Kidney (tissue), 14 donors: ENCODE results near the gene GCNA. TPM values are rescaled to one million over a fixed set of nuclear protein-coding genes. Genes with fewer than 3 reads are reported as not detected.

Experiments used
- DNase-seq, 5 donors: peaks; one replicate each; pipeline ENCODE4 v3.0.0-alpha.2; 2013 to 2020
- FAIRE-seq: peaks from 2 replicates; lab custom pipeline; 2012; peaks lifted over from hg19 to GRCh38; lab: Jason Lieb, UNC
- H3K27ac ChIP-seq, 2 donors: one replicate each; pipeline ENCODE4 v1.7.0; 2013; ENCODE audit warnings: low read depth in 2 of 2, low read length in 2 of 2, inconsistent platforms in 1 of 2
- H3K27me3 ChIP-seq: one replicate; pipeline ENCODE4 v1.7.1; 2013; ENCODE audit warnings: low read length, inconsistent platforms; ENCODE audit not compliant: control insufficient read depth, insufficient read depth
- H3K36me3 ChIP-seq, 3 donors: one replicate each; pipeline versions ENCODE4 v1.7.0 to v1.7.1; 2013; ENCODE audit warnings: low read length in 3 of 3, control low read depth in 1 of 3, inconsistent platforms in 1 of 3; ENCODE audit not compliant: insufficient read depth in 3 of 3, control insufficient read depth in 2 of 3
- H3K4me1 ChIP-seq, 3 donors: one replicate each; pipeline versions ENCODE4 v1.7.0 to v1.7.1; 2013; ENCODE audit warnings: low read length in 3 of 3, inconsistent platforms in 1 of 3, low read depth in 1 of 3; ENCODE audit not compliant: control insufficient read depth in 2 of 3, insufficient read depth in 2 of 3
- H3K4me3 ChIP-seq, 3 donors: one replicate each; pipeline versions ENCODE4 v1.7.0 to v1.8.1; 2013; ENCODE audit warnings: low read length in 3 of 3, control low read depth in 1 of 3, inconsistent platforms in 1 of 3
- H3K9ac ChIP-seq, 3 donors: one replicate each; pipeline versions ENCODE4 v1.7.0 to v1.7.1; 2013; ENCODE audit warnings: low read length in 3 of 3, control low read depth in 1 of 3, inconsistent platforms in 1 of 3
- H3K9me3 ChIP-seq, 3 donors: one replicate each; pipeline versions ENCODE4 v1.7.0 to v1.7.1; 2013; ENCODE audit warnings: low read length in 3 of 3, control low read depth in 1 of 3, inconsistent platforms in 1 of 3; ENCODE audit not compliant: control insufficient read depth in 2 of 3, insufficient read depth in 1 of 3
- intact Hi-C: fragments of 100-400 bp; cut with DNase I; formaldehyde crosslinking; loops from one replicate; pipeline ENCODE4 v1.11.1; 2022
- polyA plus RNA-seq: library from polyadenylated mRNA; stranded (reverse); fragments of 350-450 nt; fragmentation: Illumina TruSeq; extraction: RNeasy Lipid Tissue Mini Kit (QIAGEN cat#74804); gene quantifications from one replicate; pipeline ENCODE4 v1.2.3, GENCODE V29; 2014; ENCODE audit warnings: low read depth, low replicate concordance; ENCODE audit not compliant: insufficient read depth
- total RNA-seq: library from RNA; stranded (reverse); fragmentation: NEBNext Ultra II Directional; extraction: Animal tissue kit (Norgen Biotek cat#: 25700); gene quantifications from one replicate; pipeline ENCODE4 v1.2.1, GENCODE V29; 2021
- TF ChIP-seq, protein P1 (sequence below): IDR thresholded peaks from 3 replicates; pipeline ENCODE4 v1.5.1; 2012; ENCODE audit warnings: mild to moderate bottlenecking, moderate library complexity, borderline replicate concordance; ENCODE audit not compliant: insufficient read depth; ENCODE audit errors: extremely low read depth
- donor health status: control.
- donor health status: control.
- donor health status: control.
- donor health status: control.
- donor health status: control.
- donor health status: DM: yes; HTN: yes; CAD: no.
- donor health status: Normal renal cell carcinoma (clear cell type).

Gene GCNA
- total and polyA plus RNA-seq, 2 donors from 2014 or later, result 1.6 to 2.7 TPM

DNA sequence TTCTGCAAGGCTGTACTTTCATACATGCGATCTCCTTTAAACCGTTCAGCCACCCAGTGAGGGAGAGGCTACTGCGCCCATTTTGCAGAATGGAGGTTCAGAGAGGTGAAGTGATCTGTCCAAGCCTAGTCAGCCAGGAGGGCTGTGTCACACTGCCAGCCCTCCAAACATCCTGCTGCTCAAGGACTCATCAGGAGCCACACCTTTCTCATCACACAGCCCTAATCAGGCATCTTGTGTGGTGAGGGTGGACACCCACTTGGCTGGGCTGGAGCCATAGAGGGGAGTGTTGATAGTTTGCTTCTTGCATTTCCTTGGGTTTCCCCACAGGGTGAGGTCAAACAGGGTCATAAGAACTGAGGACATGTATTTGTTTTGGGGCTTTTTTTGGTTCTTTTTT lies 45.5 kb downstream of the GCNA start:
- no peaks in the 10 kb centered on the region for H3K9me3 ChIP-seq
- H3K9ac ChIP-seq, result no peak overlapping the region
- H3K4me3 ChIP-seq, result no peak overlapping the region
- peak overlapping the region in 1 of 2 donors; percentile 23 for H3K27ac ChIP-seq
- DNase-seq (no peak), FAIRE-seq (no peak)
- TF ChIP-seq, protein P1, sequence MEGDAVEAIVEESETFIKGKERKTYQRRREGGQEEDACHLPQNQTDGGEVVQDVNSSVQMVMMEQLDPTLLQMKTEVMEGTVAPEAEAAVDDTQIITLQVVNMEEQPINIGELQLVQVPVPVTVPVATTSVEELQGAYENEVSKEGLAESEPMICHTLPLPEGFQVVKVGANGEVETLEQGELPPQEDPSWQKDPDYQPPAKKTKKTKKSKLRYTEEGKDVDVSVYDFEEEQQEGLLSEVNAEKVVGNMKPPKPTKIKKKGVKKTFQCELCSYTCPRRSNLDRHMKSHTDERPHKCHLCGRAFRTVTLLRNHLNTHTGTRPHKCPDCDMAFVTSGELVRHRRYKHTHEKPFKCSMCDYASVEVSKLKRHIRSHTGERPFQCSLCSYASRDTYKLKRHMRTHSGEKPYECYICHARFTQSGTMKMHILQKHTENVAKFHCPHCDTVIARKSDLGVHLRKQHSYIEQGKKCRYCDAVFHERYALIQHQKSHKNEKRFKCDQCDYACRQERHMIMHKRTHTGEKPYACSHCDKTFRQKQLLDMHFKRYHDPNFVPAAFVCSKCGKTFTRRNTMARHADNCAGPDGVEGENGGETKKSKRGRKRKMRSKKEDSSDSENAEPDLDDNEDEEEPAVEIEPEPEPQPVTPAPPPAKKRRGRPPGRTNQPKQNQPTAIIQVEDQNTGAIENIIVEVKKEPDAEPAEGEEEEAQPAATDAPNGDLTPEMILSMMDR, result no peak
- intact Hi-C loops, result no loop called here
- H3K27me3 ChIP-seq, result no peaks in the 10 kb centered on the region
- peaks cover 0 to 10% (median 8%) of the 10 kb centered on the region in 3 donors for H3K4me1 ChIP-seq
- no peaks in the 10 kb centered on the region for H3K36me3 ChIP-seq

DNA sequence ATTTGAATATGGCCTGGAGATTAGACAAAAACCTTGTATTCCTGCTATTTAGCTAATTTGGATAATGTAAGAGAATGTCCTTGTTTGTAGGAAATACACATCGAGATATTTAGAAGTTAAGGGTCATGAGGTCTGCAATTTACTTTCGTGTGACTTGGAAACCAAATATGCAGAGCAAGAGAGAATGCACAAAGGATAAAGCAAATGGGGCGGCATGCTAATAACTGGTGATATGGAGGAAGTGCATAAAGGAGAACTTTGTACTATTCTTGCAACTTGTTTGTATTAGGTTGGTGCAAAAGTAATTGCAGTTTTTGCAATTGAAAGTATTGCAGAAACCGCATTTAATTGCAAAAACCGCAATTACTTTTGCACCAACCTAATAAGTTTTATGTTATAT lies 47.2 kb downstream of the GCNA start:
- Histone ChIP-seq H3K27me3 (no peaks in the 10 kb centered on the region), H3K4me3 (no peak overlapping the region), H3K36me3 (no peaks in the 10 kb centered on the region), H3K9ac (no peak overlapping the region), H3K27ac (no peak overlapping the region), H3K4me1 (peaks cover 0 to 15% (median 8%) of the 10 kb centered on the region in 3 donors), H3K9me3 (no peaks in the 10 kb centered on the region)
- DNase-seq (no peak), FAIRE-seq (no peak)
- TF ChIP-seq, protein P1, result no peak
- intact Hi-C loops, result no loop called here

DNA sequence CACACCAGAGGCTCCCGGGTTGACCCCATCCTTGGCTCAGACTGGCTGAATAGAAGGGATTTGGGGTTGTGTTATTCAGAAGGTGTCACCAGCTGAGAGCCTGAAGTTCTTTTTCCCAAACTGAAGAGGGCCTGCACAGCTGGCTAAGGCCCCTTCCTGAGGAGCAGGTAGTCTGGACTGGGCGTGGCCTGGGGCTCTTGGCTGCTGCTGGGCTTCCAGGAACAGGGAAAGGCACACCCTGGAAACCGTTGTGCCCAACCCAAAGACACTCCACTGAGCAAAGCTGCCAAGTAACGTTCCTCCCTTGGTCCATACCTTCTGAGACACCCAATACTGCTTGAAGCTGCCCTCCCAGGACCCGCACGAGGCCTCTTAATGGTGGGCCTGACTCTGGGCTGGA lies 48.3 kb downstream of the GCNA start:
- FAIRE-seq, result no peak
- Histone ChIP-seq H3K4me3 (no peak overlapping the region), H3K27ac (no peak overlapping the region), H3K9ac (no peak overlapping the region), H3K27me3 (no peaks in the 10 kb centered on the region), H3K4me1 (peaks cover 0 to 15% (median 8%) of the 10 kb centered on the region in 3 donors), H3K9me3 (no peaks in the 10 kb centered on the region), H3K36me3 (no peaks in the 10 kb centered on the region)
- intact Hi-C loops, result no loop called here
- no peak for DNase-seq
- TF ChIP-seq, protein P1, result no peak
